ENCODE results near the gene GRXCR1.

GRXCR1 gene

DNA sequence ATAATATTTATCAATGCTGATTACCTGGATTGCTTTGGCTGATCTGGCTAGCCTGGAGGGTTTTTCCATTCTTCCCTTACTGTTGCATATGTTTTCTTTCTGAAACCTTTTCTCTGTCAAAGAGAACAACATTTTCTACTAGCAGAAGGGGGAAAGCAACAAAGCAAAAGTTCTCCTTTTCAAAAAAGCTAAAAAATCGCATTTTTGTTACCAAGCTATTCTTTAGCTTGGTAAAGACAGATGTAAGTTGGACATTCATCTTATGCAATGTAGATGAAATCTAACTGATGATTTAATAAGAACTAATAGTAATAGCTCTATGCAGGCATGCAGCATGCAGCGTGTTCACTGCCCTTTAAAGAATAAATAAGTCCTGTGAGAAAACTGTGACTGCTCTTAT lies at the start of gene GRXCR1:
Gene GRXCR1, plus strand, starts transcription at position 301 of the 400 bp plus-strand sequence. CDS start 554 bp downstream, outside the sequence.
- H3K4me3 ChIP-seq (ENCODE audit: low read depth, low read length): no peak within 1 kb of the TSS

DNA sequence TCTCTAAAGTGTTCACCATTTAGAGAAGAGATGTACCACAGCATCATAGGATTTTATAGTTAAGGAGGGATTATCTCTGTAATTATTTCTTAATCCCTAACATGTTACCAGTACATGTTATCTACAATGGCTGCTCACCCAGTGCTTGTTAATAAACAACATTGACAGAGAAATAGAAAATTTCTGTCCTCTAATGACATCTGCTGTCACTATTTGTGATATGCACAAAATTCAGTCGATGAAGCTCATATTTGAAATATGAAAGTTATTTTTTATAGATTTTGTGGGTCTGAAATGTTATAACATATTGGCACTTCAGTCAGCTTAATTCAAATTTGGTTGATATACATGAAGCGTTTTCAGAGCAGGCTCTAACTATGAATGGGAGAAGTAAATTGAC lies 48.8 kb upstream of the GRXCR1 start:
- H3K4me3 ChIP-seq (ENCODE audit: low read depth, low read length): no peak overlapping the region

DNA sequence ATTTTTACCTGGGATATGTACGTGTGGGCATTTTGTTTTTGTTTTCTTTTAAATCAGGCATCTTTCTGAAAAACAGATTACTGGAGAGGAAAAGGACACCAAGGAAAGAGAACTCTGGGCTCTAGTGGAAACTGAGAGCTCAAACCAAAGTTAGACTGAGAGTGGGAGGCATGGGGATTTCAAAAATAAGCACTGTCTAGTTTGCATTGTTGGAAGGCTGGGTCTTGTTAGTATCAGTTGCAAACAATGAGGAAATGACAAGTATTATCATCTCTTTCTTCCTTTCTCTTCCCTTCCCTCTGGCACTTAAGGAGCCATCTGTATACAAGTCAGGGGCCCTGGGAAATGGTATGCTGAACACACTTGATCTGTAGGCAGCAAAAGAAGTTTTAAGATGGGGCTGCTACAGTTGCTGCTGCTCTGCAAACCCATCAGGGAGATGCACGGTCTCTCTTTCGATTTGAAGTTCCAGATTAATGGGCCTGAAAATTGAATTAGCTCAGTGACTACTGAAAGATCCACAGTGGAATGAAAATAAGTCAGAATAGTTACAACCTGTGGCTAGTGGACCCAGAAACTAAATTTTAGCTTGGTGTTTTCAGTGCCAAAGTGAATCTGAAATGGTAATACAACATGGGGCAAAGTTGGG lies 48.0 kb upstream of the GRXCR1 start:
- no peak overlapping the region for H3K4me3 ChIP-seq (ENCODE audit: low read depth, low read length)

DNA sequence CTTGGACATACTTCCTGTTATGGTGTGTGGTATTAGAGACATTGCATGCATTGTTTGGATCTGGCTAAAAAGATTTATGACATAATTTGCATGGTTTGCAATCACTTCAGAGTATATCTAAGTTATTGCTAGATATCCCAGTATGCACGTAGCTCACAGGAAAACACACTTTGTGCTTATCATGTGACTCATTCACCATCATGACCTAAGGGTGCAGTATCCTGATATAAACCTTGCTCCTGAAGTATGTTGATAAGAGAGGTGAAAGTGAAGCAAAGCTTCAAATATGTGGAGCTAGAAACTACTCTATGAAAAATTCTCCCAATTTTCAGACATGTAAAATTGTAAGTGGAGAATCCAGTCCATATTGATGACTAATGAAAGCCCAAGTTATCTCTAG lies 46.9 kb upstream of the GRXCR1 start:
- H3K4me3 ChIP-seq (ENCODE audit: low read depth, low read length): no peak overlapping the region

DNA sequence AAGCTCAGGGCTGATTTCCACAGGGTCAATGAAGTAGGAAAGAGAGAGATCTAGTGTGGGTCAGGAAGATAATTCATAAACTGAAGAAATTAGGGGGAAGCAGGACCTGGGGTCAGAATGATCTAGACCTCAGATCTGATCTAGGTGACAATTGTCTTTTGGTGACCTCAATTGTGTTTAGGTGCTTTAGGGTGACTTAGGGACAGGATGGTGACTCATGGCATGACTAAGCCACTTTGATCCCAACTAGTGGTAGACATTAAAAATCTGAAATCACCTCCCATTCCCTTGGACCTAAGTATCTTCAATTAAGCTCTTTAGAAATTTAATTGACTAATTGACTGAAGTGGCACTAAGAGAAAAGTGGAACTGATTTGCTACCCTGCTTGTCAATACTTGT lies 36.7 kb upstream of the GRXCR1 start:
- H3K4me3 ChIP-seq (ENCODE audit: low read depth, low read length): no peak overlapping the region

DNA sequence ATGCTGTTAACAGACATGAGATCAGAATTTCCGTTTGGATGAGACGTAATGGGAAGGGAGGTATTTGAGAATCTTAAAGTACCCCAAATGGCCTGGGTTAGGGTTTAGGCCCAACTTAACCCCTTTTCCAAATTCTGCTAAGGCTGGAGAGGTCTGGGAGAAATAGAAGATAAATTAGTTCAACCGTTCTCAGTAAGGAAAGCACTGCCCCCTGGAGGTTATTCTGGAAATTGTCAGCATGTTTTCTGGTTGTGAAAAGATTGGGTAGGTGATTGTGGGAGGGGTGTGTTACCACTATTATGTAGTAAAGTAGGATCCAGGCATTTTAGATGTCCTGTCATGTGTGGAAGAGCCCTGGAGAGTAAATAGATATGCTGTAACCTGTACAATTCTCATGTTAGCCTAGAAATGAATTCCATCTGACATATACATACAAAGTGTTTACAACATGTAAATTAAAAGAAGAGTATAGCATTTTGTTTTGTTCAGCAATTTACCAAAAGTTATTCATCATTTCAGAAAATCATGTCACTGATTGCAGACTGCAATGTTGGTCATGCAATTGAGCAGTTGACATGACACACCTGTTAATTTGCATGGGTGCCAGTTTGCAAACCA lies 26.8 kb upstream of the GRXCR1 start:
- no peak overlapping the region for H3K4me3 ChIP-seq (ENCODE audit: low read depth, low read length)

DNA sequence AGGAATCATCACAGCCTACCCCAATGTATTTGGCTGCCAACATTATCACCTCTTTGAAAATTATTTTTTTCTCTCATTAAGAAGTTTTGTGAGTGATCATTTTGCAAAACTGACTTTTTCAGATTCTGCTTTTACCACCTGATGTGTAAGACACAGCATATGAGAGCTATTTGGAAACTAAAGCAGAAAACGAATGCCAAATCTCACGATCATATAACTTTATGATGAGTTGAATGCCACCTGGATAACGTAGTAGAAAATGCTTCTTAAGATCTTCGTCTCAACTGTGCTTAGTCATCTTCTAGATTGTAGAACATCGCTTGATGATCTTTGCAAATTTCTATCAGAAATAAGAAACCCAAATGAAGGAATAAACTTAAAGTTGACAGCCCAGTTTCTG lies 21.3 kb upstream of the GRXCR1 start:
- no peak overlapping the region for H3K4me3 ChIP-seq (ENCODE audit: low read depth, low read length)

DNA sequence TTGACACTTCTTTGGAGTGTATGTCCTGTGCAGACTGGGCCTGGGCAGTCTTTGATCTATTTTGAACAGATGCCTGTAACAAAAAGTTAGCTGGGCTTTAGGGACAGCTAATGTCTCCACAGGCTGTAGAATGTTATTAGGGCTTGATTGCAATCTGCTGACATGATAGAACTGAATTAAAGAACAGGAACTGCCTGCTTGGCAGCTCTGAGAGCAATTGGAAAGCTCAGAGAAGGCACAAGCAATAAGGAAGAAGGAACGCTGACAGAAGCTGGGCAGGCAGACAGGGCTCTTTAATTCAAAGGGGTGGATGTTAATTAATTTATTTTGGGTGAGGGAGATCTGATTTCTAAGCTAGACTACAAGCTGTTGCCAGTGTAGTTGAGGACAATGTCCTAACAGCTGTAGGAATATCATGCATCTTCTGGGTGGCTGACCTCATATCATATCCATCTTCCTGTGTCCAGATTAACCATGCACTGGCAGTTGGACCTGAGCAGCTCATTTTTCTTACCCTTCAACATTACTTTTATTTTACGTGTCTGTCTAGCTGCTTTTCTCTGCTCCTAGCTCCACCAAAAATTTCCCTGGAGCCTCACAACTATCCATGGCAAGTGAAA lies 20.7 kb upstream of the GRXCR1 start:
- H3K4me3 ChIP-seq (ENCODE audit: low read depth, low read length): no peak overlapping the region

DNA sequence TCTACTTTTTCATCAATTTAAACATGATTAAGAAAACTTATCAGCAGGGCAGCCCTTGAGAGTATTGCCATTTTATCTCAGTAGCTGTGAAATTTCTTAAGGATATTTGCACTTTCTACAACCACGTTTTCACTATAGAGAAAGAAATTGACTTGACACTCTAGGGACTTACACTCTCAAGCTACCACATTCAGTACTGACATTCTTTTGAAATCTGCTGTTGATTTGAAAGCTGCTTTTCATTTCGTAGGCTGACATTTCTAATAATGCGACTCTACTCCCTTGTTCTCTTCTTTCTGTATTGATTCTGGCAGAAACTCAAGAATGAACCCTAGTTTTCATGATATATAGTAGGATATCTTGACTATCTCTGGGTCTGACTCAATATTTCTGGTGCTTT lies 13.7 kb upstream of the GRXCR1 start:
- no peak overlapping the region for H3K4me3 ChIP-seq (ENCODE audit: low read depth, low read length)

DNA sequence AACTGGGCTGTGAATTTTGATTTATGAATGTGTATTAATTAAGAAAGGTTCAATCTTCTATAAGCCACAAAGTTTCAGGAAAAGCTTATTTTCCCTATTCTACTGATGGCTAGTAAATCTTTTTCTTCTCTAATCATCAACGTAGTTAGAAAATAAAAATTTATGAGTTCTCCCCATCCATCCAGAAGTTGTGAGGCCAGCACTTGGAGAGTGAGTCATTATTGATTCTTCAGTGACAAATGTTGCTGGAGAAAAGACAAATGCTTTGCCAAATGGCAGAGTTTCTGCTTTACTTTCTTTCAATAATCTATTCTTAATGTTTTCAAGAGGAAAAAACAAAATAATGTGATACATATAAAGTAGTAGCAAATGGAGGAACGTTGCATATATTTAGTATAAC lies 11.3 kb upstream of the GRXCR1 start:
- H3K4me3 ChIP-seq (ENCODE audit: low read depth, low read length): no peak overlapping the region

DNA sequence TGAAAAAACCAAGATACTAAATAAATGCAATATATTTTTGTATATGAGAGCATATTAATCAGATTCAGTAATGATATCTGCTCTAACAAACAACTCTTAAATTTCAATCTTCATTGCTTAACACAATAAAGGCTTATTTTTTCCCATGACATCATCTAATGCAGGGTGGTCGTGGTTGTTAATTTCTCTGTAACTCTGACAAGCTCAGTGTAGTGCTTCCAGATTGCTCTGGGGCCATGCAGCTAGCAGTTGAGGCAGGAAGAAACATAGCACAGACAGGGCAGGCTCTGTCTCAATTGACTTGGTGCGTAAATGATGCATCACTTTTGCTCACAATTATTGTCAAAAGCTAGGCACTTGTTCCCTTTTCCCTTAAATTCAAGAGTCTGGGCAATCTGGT lies 869 bp upstream of the GRXCR1 start:
- no peak overlapping the region for H3K4me3 ChIP-seq (ENCODE audit: low read depth, low read length)

DNA sequence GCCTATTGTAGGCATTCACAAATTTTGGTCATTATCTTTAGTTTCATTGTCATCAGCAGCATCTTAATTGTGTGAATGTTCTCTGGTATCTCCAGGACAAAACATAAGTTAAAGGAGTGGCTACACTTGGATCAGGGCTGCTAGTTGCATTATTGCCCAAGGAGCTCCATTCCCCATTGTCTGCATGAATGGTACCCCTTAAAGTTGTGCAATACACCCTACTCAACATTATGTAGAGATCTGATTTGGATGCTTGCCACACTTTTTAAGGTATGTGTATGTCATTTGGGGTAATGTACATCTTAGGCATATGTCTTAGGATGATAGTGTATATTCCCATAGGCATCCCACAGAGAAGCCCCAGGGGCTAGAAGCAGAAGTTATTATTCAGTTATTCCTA lies 2.9 kb downstream of the GRXCR1 start:
- no peak overlapping the region for H3K4me3 ChIP-seq (ENCODE audit: low read depth, low read length)

DNA sequence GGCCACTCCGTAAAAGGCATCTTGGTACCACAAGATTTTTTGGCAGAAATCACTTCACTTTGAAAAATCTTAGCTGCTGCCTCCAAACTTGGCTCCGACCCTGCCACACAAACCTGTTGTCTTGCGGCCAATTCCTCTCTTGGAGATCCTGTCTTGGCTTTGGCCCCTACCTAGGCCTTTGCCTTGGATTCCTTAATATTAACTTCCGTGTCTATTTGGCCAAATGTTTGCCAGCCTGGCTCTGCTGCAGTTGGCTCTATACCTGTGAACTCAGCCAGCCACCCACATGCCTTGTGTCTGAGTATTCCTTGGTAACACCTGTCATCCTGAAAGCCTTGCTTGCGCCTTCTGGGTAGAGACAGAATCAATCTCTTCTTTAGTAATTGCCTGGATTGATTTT lies 12.5 kb downstream of the GRXCR1 start:
- H3K4me3 ChIP-seq (ENCODE audit: low read depth, low read length): no peak overlapping the region

DNA sequence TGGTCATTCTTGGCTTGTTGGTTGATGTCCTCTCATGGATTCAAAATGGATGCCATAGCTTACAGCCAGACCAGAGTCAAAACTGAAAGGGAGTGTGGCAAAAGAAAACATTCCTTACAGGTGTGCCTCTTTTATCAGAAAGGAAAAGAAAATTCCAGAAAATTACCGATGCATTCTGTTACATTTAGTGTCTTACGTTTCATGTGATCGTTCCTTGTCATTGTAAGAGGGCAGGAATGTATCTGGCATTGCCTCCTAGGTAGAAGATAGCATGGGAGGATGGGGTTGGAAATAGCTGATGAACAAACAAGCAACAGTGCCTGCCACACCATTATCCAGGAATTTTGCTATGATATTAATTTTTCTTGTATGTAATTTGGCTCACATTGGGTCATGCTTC lies 13.1 kb downstream of the GRXCR1 start:
- H3K4me3 ChIP-seq (ENCODE audit: low read depth, low read length): no peak overlapping the region

DNA sequence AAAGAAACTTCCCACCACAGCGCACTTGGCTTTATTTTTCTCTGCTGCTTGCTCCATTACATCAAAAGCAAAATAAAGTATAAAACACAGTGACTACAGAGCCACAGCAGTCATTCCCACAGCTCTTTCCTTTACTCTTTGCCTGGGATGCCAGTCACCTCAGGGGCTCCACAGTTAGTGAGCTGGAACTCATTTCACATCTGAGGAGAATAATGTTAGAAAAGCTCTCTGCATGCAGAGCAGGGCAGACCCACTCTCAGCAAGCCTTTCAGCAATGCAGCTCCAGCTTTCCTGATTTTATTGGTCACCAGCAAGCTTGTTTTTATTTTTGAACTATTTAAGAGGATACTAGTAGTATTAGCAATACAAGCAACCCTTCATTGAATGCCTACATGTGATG lies 13.8 kb downstream of the GRXCR1 start:
- H3K4me3 ChIP-seq (ENCODE audit: low read depth, low read length): no peak overlapping the region

DNA sequence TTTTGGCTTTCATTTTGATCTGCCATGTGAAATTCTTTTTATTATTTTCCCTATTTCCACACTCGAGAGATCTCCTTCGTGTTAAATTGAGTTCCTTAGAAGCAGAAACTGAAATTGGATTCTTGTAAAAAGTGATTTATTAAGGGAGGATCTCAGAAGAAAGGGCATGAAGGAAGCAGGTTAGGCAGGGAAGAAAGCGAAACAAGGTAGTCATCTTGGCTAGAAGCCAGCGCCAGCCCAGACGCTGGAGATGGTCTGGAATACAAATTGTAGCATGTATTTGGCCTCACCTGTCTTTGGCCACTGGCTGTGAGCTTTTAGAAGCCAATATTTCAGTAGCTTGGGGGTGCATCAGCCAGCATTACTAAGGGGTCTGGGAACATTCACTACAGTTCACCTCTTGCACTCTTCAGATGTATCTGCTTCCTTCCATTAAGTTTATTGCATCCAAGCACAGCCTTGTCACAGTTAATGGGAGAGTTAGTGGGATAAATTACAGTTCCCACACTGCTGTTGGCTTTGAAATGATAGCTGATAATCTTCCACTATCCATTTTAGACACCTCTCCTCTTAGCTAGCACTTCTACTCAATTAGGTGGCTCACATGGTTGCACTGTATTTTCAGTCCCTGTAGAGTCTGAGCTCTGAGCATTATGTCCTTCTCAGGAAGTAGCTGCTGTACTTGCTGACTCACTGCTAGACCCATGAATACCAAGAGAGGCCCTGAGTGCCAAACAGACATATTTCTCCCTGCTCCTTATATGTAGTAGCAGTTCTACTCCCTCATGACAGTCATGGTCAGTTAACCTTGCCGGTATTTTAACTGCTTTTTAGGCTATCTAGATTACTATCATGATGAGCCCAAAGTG lies 14.6 kb downstream of the GRXCR1 start:
- H3K4me3 ChIP-seq (ENCODE audit: low read depth, low read length): no peak overlapping the region

DNA sequence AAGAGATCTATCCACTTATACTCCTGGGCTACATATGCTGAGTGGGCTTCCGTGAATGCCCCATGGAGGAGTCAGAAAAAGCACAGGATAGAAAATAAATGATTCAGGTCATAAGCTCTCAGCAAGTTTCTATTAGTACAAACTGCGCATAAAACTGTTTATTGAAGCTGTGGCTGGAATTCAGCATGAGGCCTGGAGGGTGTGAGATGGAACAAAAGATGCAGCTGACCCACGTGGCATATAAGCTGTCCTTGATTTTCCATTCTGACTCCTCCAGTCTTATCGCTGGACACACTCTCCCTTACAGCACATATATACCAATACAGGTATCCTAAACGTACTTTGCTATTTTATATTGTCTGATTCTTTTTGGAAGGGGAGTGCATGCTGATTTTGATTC lies 17.9 kb downstream of the GRXCR1 start:
- no peak overlapping the region for H3K4me3 ChIP-seq (ENCODE audit: low read depth, low read length)

DNA sequence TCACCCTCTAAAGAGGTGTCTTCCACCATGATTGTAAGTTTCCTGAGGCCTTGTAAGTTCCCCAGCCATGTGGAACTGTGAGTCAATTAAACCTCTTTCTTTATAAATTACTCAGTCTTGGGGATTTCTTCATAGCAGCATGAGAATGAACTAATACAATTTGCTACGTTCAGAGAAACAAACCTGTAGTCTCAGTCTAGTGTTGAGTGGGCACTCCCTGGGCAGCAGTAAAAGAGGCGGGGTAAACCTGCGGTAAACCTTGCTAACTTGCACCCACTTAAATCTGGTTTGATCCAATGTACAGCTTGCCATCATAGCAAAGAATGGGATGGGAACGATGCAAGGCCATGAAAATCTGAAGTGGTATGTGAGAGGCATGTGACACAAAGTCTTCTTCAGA lies 22.4 kb downstream of the GRXCR1 start:
- H3K4me3 ChIP-seq (ENCODE audit: low read depth, low read length): no peak overlapping the region

DNA sequence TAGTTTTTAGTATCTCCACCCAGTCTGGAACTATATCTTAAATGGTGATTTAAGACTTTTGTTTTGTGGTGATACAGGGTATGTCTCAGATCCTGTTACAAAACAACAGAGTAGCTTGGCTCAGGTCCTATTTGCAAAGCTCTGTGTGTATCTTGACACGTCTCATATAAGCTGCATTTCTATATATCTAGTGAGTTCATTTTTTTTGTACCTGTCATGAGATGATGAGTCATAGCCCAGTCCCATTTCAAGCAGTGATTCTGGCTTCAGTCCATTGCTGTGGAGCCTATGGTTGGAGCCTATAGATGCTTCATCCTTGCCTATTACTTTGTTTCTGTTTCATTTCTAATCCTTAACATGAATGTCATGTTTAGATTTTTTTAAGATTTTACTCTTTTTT lies 23.0 kb downstream of the GRXCR1 start:
- no peak overlapping the region for H3K4me3 ChIP-seq (ENCODE audit: low read depth, low read length)

DNA sequence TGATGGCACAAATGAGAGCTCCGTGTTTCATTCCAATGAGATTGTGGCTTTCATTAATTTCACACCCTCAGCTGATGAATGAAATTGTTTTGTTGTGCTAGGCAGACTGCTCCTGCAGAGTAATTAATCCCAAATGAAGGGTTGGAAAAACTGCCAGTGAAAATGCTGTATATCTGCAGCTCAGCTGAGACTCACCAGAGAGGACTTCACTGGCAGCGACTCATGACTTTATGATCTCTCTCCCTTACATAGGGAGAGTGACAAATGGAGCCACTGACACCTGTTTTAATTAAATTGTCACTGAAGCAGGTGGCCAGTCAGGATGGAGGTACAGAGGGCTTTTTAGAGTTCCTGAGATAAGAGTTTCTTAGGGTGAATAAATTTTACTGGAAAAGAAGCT lies 24.8 kb downstream of the GRXCR1 start:
- no peak overlapping the region for H3K4me3 ChIP-seq (ENCODE audit: low read depth, low read length)

DNA sequence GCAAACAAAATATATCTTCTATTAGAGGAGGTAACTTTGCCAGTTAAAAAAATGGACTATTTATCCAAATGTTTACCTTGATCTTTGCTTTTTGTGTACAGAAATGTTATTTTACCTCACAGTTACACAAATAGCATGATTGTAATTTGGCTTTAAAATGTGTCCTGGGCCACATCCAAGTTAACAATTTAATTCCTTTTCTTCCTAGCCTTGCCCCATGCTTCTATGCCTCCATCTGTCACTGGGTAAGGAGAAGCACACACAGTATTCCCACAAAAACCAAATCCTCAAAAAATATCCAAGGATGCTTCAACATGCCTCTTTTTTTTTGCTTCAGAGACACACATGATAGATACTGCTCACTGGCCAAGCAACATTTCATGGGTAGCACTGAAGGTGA lies 30.9 kb downstream of the GRXCR1 start:
- no peak overlapping the region for H3K4me3 ChIP-seq (ENCODE audit: low read depth, low read length)

DNA sequence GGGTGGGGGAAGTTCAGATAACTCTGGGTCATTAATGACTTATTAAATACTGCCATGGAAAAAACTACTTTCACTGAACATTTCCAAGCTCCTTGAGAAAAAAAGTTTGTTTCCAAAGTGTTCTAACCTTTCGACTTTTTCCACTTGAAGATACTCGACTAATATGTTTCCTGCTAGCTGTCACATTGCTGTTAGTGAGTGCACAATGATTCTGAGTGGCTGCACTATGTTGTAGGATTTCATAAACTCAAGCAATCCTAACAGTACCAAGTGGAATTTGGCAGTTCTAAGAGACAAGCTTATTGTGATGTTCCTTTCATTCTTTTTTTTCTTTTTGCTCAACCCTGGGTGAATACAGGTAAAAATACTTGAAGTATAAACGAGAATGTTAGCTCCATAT lies 33.4 kb downstream of the GRXCR1 start:
- H3K4me3 ChIP-seq (ENCODE audit: low read depth, low read length): no peak overlapping the region
